ENCODE measurements around the gene MERTK. TPM values are rescaled to one million over a fixed set of nuclear protein-coding genes. Genes with fewer than 3 reads are reported as not detected.
A peak's percentile ranks its signal among the peaks of the same experiment; 100 is the strongest.
"Not testable (repeated sequence)": the region's sequence is repeated elsewhere in the genome, so short reads cannot be mapped to it uniquely, and the experiment has no call there.

Gene MERTK
- polyA plus RNA-seq, 1 donor = 22.9 TPM

GRCh38 chr2:111945444-111946293 is 47.3 kb downstream of the MERTK start:
- DNase-seq = no peak

- peak; percentile 17 for DNase-seq
Observed at GRCh38 chr2:111946294-111947114, 48.1 kb downstream of the MERTK start.

- no peak for DNase-seq
Observed at GRCh38 chr2:111947219-111947618, 48.8 kb downstream of the MERTK start.

GRCh38 chr2:111948832-111949231 is 50.4 kb downstream of the MERTK start:
- no peak for DNase-seq

GRCh38 chr2:111950236-111950635 is 51.8 kb downstream of the MERTK start:
- DNase-seq = no peak

- no peak for DNase-seq
Observed at GRCh38 chr2:111951486-111951885, 53.1 kb downstream of the MERTK start.

GRCh38 chr2:111952871-111953452 is 54.6 kb downstream of the MERTK start:
- DNase-seq = no peak

GRCh38 chr2:111954602-111955332 is 56.4 kb downstream of the MERTK start:
- no peak for DNase-seq

GRCh38 chr2:111957872-111958354 is 59.5 kb downstream of the MERTK start:
- DNase-seq = no peak

- DNase-seq = no peak
Observed at GRCh38 chr2:111958901-111959300, 60.5 kb downstream of the MERTK start.

- no peak for DNase-seq
Observed at GRCh38 chr2:111961663-111962062, 63.3 kb downstream of the MERTK start.

- not testable (repeated sequence) for DNase-seq
Observed at GRCh38 chr2:111963086-111963485, 64.7 kb downstream of the MERTK start.

- DNase-seq = not testable (repeated sequence)
Observed at GRCh38 chr2:111963508-111963907, 65.1 kb downstream of the MERTK start.

- no peak for DNase-seq
Observed at GRCh38 chr2:111965062-111965461, 66.7 kb downstream of the MERTK start.

GRCh38 chr2:111966241-111966640 is 67.8 kb downstream of the MERTK start:
- no peak for DNase-seq

- DNase-seq = no peak
Observed at GRCh38 chr2:111967018-111967417, 68.6 kb downstream of the MERTK start.

GRCh38 chr2:111970453-111970852 is 72.0 kb downstream of the MERTK start:
- no peak for DNase-seq

- no peak for DNase-seq
Observed at GRCh38 chr2:111972955-111973565, 74.7 kb downstream of the MERTK start.

GRCh38 chr2:111973701-111974100 is 75.3 kb downstream of the MERTK start:
- DNase-seq = no peak

- no peak for DNase-seq
Observed at GRCh38 chr2:111975053-111975552, 76.7 kb downstream of the MERTK start.

- DNase-seq = no peak
Observed at GRCh38 chr2:111975819-111976218, 77.4 kb downstream of the MERTK start.

Data from left kidney (tissue), 2 donors.